ENCODE results near the gene HMOX1.

DNA sequence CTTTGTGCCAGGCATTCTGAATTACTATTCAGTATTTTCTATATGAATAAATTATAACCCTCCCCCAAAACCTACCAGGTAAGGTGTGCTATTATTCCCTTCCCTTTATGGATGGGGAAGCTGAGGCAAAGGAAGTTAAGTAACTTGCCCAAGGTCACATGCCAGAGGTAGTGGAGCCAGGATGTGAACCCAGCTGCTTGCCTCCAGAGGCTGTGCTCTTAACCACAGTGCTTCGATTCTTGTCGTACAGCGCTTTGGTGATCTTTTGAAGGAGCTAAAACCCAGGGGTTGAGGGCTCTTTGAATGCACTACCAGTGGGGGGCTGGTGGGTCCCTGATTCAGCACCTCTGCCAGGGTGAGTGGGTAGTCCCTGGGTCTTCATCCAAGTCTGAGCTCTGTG is 37.8 kb downstream of the HMOX1 start:
- TF ChIP-seq, protein P1, sequence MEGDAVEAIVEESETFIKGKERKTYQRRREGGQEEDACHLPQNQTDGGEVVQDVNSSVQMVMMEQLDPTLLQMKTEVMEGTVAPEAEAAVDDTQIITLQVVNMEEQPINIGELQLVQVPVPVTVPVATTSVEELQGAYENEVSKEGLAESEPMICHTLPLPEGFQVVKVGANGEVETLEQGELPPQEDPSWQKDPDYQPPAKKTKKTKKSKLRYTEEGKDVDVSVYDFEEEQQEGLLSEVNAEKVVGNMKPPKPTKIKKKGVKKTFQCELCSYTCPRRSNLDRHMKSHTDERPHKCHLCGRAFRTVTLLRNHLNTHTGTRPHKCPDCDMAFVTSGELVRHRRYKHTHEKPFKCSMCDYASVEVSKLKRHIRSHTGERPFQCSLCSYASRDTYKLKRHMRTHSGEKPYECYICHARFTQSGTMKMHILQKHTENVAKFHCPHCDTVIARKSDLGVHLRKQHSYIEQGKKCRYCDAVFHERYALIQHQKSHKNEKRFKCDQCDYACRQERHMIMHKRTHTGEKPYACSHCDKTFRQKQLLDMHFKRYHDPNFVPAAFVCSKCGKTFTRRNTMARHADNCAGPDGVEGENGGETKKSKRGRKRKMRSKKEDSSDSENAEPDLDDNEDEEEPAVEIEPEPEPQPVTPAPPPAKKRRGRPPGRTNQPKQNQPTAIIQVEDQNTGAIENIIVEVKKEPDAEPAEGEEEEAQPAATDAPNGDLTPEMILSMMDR (conservative IDR thresholded peaks at IDR 0.05 in 1 of 2, IDR thresholded peaks at IDR 0.05 in 1 of 2; ENCODE audit: extremely low read depth in 1 of 2, insufficient read depth in 1 of 2, low read depth in 1 of 2, low read length in 2 of 2): no peak
- no peak for TF ChIP-seq EZH2 (IDR thresholded peaks at IDR 0.05; ENCODE audit: borderline replicate concordance, low read length)
